GM12892 (cell line): ENCODE data around the gene GALNS.

ENCODE experiments used
- POLR2A ChIP-seq: IDR thresholded peaks from 2 replicates; pipeline ENCODE4 v1.6.1; 2011; ENCODE audit warnings: low read depth, low read length, control low read depth
- POLR2AphosphoS5 ChIP-seq: IDR thresholded peaks from 2 replicates; pipeline ENCODE4 v1.6.1; 2011; ENCODE audit warnings: low read depth, low read length, control low read depth

DNA sequence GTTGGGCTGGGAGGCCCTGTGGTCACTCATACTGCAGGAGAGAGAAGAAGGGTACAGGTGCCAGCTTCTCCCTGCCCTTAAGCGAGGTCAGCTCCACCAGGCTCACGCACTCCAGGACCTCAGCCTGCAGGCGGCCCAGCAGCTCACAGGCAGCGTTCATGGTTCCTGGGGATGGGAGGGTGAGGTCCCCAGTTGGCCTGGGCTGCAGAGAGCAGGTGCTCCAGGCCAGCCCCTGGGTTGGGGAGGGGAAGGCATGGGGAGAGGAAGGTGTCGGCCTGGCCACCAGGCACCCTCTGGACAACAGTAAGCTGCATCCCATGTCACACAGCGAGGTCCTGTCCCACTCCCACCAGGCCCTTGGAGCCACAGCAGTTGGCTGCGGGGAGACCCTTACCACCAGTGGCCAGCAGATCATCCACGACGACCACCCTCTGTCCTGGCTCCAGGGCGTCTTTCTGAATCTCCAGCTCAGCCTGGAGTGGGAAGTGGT, 47.0 kb downstream of the GALNS start:
- TF ChIP-seq POLR2A (peak; percentile 72), POLR2AphosphoS5 (peak; percentile 75; the same call in 1 of the 2 replicates)
